Right cardiac atrium (tissue), 5 donors: ENCODE measurements around the gene ARAP1. TPM values are rescaled to one million over a fixed set of nuclear protein-coding genes. Genes with fewer than 3 reads are reported as not detected.

Source experiments
- ATAC-seq, 2 donors: fragments of 200-7000 bp; cut with Tn5 transposase; one replicate each; pipeline versions ENCODE4 v1.8.0 to v1.9.1; 2020; ENCODE audit warnings: moderate library complexity in 2 of 2, mild to moderate bottlenecking in 1 of 2
- DNase-seq, 3 donors: peaks; one replicate each; pipeline ENCODE4 v3.0.0-alpha.2; 2020
- H3K27ac ChIP-seq: one replicate; pipeline ENCODE4 v1.5.1; 2013; ENCODE audit warnings: mild to moderate bottlenecking, low read length, control low read depth, moderate library complexity
- H3K27me3 ChIP-seq: one replicate; pipeline ENCODE4 v1.6.1; 2013; ENCODE audit not compliant: control insufficient read depth, insufficient read depth
- H3K4me1 ChIP-seq: one replicate; pipeline ENCODE4 v1.6.1; 2013; ENCODE audit warnings: low read length; ENCODE audit not compliant: control insufficient read depth, insufficient read depth
- H3K4me3 ChIP-seq: one replicate; pipeline ENCODE4 v1.5.1; 2013; ENCODE audit warnings: low read length, control low read depth
- H3K9me3 ChIP-seq: one replicate; pipeline ENCODE4 v1.6.1; 2013; ENCODE audit warnings: low read length; ENCODE audit not compliant: control insufficient read depth
- WGBS: extraction: QIAGEN DNeasy Blood & Tissue Kit; methylation state at CpG from one replicate; pipeline ENCODE4 v1.1.7; 2013; 5-methylcytosine and 5-hydroxymethylcytosine counted together
- intact Hi-C, 4 donors: fragments of 100-400 bp; cut with DNase I; formaldehyde crosslinking; loops; one replicate each; pipeline versions ENCODE4 v1.11.0 to v1.14.0; 2022 to 2023
- polyA plus RNA-seq: library from polyadenylated mRNA; stranded (reverse); fragments of 200-250 nt; gene quantifications from one replicate; pipeline ENCODE4 v1.2.3, GENCODE V29; 2013
- total RNA-seq, 4 donors: library from RNA; stranded (reverse); fragmentation: NEBNext Ultra II Directional; extraction: Animal tissue kit (Norgen Biotek cat#: 25700); gene quantifications; one replicate each; pipeline ENCODE4 v1.2.1, GENCODE V29; 2021
- donor health status: healthy with polysubstance abuse.
- donor health status: DM: no; HTN: yes; CAD: no.
- donor health status: DM: no; HTN: no; CAD: no.
- donor health status: DM: no; HTN: yes; CAD: no; lungs with severe emphysema.
- donor health status: DM: yes; HTN: yes; CAD: no.

The ARAP1 gene
- total and polyA plus RNA-seq, 5 donors = 41.2 to 62.5 (median 57.5) TPM

DNA sequence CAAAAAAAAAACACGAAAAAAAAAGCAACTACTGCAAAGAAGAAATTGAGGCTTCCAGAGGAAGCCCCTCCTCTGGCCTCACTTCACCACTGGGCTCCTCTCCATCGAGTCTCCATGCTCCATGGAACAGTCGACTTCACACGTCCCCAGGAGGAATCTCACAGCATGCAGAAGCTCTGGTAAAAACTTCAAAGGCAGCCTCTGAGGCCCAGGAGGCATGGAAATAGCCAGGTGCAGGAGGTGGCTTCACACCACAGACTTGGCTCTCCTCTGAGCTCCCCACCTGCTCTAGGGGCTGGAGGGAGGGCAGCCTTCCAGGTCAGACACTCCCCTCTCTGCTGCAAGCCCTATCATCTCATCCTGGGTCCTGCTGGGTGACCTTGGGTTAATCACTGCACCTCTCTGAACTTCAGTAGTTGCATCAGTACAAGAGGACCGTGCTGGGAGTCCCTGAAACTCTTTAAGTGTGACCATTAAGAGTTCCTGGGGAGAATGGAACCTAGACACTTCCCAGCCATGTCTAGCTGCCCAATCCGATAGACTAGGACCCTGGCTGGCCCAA is 86.2 kb downstream of the ARAP1 start:
- WGBS = 36% methylated on average over 6 of the region's 6 CpGs
- no peak for ATAC-seq
- no peaks in the 10 kb centered on the region for H3K4me1 ChIP-seq

DNA sequence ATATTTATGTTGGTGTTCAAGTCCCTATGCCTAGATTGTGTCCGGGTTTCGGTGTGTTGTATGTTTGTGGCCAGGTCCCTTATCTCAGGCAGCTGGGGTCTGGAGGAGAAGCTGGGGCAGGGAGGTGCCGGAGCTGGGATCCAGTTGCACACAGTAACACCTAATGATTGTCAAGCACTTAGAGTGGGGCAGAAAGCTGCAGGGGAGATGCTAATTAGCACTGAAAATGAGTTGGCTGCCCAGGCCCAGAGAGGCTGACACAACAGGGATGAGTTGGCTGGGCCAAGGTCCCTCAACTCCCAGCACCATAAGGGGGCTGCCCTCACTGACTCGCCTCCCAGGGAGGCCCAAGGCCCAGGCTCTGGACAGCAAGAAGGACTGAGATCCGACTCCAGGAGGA is 90.2 kb downstream of the ARAP1 start:
- ATAC-seq (no peak), DNase-seq (peak in 1 of 3 donors; percentile 5)
- H3K27ac ChIP-seq = no peak overlapping the region
- no peak overlapping the region for H3K4me3 ChIP-seq
- H3K27me3 ChIP-seq = no peaks in the 10 kb centered on the region
- intact Hi-C loops = no loop called here
- 65% methylated on average over 5 of the region's 5 CpGs for WGBS
- H3K4me1 ChIP-seq = no peaks in the 10 kb centered on the region
- H3K9me3 ChIP-seq = no peaks in the 10 kb centered on the region

More for the DNA sequence above, 86.2 kb downstream of the ARAP1 start:
- intact Hi-C loops = no loop called here
- DNase-seq = no peak
- no peak overlapping the region for H3K27ac ChIP-seq
- H3K27me3 ChIP-seq = no peaks in the 10 kb centered on the region
- H3K4me3 ChIP-seq = no peak overlapping the region
- H3K9me3 ChIP-seq = no peaks in the 10 kb centered on the region

GRCh38 chr11:72661486-72661885 is 90.7 kb downstream of the ARAP1 start:
- Histone ChIP-seq H3K9me3 (no peaks in the 10 kb centered on the region), H3K4me1 (no peaks in the 10 kb centered on the region), H3K27ac (no peak overlapping the region), H3K4me3 (no peak overlapping the region), H3K27me3 (no peaks in the 10 kb centered on the region)
- ATAC-seq (no peak), DNase-seq (peak in 1 of 3 donors; percentile 7)
- intact Hi-C loops = no loop called here
- WGBS = 84% methylated on average over 9 of the region's 9 CpGs

DNA sequence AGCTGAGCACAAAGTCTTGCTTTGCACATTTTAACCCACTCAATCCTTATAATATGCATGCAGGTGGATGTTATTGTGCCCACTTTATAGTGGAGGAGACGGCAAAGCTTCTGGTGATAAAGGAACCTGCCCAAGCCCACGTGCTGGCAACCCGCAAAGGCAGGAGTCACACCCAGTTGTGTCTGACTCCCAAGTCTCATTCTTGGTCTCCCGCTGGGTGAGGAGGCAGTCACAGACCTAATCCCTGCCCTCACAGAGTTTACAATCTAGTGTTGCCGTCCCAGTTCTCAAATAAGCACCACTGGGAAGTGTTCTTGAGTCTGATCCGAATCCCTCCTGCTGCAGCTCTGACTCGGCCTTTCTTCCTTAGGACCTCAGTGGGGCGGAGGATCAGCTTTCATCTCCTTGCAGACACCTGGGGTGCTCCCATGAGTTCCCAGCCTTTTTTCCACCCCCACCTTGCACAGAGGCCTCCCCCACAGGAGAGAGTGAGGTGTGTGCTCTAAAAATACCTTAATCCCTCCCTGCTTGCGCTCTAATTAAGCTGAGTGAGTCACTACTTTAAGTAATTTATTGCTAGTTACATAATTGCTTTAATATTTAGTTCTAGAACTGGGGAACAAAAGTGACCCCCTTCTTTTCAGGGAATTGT is 93.1 kb downstream of the ARAP1 start:
- Histone ChIP-seq H3K27me3 (no peaks in the 10 kb centered on the region), H3K4me3 (no peak overlapping the region), H3K4me1 (no peaks in the 10 kb centered on the region), H3K27ac (no peak overlapping the region), H3K9me3 (no peaks in the 10 kb centered on the region)
- 85% methylated on average over 9 of the region's 9 CpGs for WGBS
- intact Hi-C loops = no loop called here
- DNase-seq (peak in 1 of 3 donors; percentile 12), ATAC-seq (no peak)

- 69% methylated on average over 6 of the region's 6 CpGs for WGBS
- peak in 1 of 3 donors; percentile 10 for DNase-seq
- no peaks in the 10 kb centered on the region for H3K9me3 ChIP-seq
- H3K27me3 ChIP-seq = no peaks in the 10 kb centered on the region
- intact Hi-C loops = no loop called here
- H3K27ac ChIP-seq = no peak overlapping the region
- no peaks in the 10 kb centered on the region for H3K4me1 ChIP-seq
- ATAC-seq = no peak
- H3K4me3 ChIP-seq = no peak overlapping the region
These were observed 94.7 kb downstream of the ARAP1 start for GRCh38 chr11:72657411-72658100.

- no peak overlapping the region for H3K4me3 ChIP-seq
- no peaks in the 10 kb centered on the region for H3K27me3 ChIP-seq
- 72% methylated on average over 11 of the region's 11 CpGs for WGBS
- H3K27ac ChIP-seq = no peak overlapping the region
- no peaks in the 10 kb centered on the region for H3K4me1 ChIP-seq
- ATAC-seq = no peak
- intact Hi-C loops = no loop called here
- peak in 1 of 3 donors; percentile 41 for DNase-seq
- no peaks in the 10 kb centered on the region for H3K9me3 ChIP-seq
These were observed 96.2 kb downstream of the ARAP1 start for GRCh38 chr11:72655896-72656464.

- no peaks in the 10 kb centered on the region for H3K27me3 ChIP-seq
- peak in 1 of 3 donors; percentile 13 for DNase-seq
- 72% methylated on average over 8 of the region's 8 CpGs for WGBS
- H3K27ac ChIP-seq = no peak overlapping the region
- H3K4me3 ChIP-seq = no peak overlapping the region
- no peaks in the 10 kb centered on the region for H3K9me3 ChIP-seq
- H3K4me1 ChIP-seq = no peaks in the 10 kb centered on the region
- intact Hi-C loops = no loop called here
- ATAC-seq = no peak
These were observed 97.2 kb downstream of the ARAP1 start for GRCh38 chr11:72655014-72655413.

- peak in 1 of 3 donors; percentile 4 for DNase-seq
- Histone ChIP-seq H3K27ac (no peak overlapping the region), H3K4me3 (no peak overlapping the region), H3K4me1 (no peaks in the 10 kb centered on the region), H3K9me3 (no peaks in the 10 kb centered on the region), H3K27me3 (no peaks in the 10 kb centered on the region)
- ATAC-seq = no peak
- intact Hi-C loops = no loop called here
- WGBS = 60% methylated on average over 3 of the region's 3 CpGs
These were observed 98.6 kb downstream of the ARAP1 start for GRCh38 chr11:72653649-72654048.

GRCh38 chr11:72652873-72653630 is 99.2 kb downstream of the ARAP1 start:
- no peaks in the 10 kb centered on the region for H3K9me3 ChIP-seq
- H3K27me3 ChIP-seq = no peaks in the 10 kb centered on the region
- intact Hi-C loops = no loop called here
- DNase-seq (peak in 1 of 3 donors; percentile 45), ATAC-seq (no peak)
- H3K4me3 ChIP-seq = no peak overlapping the region
- H3K4me1 ChIP-seq = no peaks in the 10 kb centered on the region
- WGBS = 54% methylated on average over 13 of the region's 13 CpGs
- H3K27ac ChIP-seq = no peak overlapping the region

DNA sequence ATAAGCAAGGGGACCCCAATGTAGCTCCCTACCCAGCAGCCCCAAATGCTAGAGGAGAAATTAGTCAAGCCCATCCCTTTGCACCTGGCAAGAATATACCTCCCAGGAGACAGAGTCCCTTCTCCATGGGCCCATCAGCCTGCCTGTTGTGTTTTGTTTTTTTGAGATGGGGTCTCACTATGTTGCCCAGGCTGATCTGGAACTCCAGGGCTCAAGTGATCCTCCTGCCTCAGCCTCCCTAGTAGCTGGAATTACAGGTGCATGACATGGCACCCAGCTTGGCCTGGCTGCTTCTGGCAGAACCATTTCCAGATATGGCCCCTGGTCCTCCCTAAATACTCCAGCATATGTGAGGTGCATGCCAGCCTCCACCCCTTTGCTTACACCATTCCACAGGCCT is 100.1 kb downstream of the ARAP1 start:
- Histone ChIP-seq H3K27ac (no peak overlapping the region), H3K9me3 (no peaks in the 10 kb centered on the region), H3K4me1 (no peaks in the 10 kb centered on the region), H3K4me3 (no peak overlapping the region), H3K27me3 (no peaks in the 10 kb centered on the region)
- intact Hi-C loops = no loop called here
- DNase-seq (peak in 1 of 3 donors; percentile 3), ATAC-seq (no peak)
